ENCODE results near the gene THSD4.

- TF ChIP-seq CTCF (conservative IDR thresholded peaks at IDR 0.05) (no peak), ZFX (IDR thresholded peaks at IDR 0.05) (no peak)
Observed at GRCh38 chr15:71494563-71495397, 379.5 kb downstream of the THSD4 start.

All from C4-2B (cell line).